ENCODE data around the gene GRB2.

DNA sequence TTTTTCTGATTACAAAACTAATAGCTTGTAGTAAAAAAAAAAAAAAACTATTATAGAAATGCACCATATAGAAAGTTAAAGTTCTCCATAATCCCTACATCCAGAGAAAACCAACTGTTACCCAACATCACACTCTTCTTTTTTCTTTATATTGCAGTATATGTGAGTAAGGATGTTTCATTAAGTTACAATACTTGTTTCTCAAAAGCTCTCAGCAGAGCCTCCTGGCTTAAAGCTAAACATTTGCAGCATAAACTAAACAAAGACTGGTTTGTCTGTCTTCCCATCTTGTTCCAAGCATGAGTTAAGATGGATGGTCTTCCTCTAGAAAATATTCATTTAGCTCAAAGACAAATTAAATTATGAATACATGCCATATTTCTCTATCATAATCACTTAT is 25.2 kb downstream of the GRB2 start:
- TF ChIP-seq, protein P1, sequence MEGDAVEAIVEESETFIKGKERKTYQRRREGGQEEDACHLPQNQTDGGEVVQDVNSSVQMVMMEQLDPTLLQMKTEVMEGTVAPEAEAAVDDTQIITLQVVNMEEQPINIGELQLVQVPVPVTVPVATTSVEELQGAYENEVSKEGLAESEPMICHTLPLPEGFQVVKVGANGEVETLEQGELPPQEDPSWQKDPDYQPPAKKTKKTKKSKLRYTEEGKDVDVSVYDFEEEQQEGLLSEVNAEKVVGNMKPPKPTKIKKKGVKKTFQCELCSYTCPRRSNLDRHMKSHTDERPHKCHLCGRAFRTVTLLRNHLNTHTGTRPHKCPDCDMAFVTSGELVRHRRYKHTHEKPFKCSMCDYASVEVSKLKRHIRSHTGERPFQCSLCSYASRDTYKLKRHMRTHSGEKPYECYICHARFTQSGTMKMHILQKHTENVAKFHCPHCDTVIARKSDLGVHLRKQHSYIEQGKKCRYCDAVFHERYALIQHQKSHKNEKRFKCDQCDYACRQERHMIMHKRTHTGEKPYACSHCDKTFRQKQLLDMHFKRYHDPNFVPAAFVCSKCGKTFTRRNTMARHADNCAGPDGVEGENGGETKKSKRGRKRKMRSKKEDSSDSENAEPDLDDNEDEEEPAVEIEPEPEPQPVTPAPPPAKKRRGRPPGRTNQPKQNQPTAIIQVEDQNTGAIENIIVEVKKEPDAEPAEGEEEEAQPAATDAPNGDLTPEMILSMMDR (IDR thresholded peaks at IDR 0.05 in 8 of 11, conservative IDR thresholded peaks at IDR 0.05 in 3 of 11), result no peak
- TF ChIP-seq POLR2A (IDR thresholded peaks at IDR 0.05) (no peak), POLR2AphosphoS5 (IDR thresholded peaks at IDR 0.05) (no peak)

Measured in spleen (tissue), 7 donors.